ENCODE results near the gene KANSL3.

DNA sequence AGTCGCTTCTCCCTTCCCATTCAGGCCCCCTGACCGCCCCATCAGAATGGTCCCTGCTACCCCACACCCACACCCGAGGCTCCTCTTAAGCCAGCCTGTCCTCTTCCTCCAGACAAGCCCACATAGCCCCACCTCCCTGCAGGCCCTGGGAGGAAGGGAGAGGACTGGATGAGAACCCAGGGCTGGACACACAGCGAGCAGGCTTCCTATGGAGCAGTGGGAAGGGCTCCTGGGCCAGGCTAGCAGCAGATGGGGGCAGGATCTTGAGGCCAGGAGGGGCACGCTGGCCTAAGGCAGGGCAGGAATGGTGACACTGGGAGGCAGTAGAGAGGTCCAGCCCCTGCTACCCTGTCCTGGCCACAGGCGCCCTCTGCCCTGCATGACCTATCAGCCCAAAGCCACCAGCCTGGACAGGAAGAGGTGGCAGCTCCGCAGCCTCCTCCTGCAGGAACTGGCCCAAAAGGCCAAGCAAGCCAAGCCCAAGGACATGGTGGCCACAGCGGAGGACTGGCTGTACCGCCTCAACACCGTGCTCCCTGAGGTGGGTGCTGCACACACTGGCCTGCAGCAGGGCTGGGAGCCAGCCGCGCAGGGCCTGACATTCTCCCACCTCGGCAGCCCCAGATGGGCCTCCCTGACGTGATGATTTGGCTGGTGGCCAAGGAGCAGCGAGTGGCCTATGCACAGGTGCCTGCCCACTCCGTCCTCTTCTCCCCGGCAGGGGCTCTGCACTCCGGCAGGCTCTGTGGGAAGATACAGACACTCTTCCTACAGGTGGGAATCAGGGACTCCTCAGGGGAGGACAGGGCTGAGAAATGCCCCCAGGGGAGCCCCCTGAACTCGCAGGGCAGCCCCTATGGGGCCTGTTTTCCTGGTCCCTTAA lies 47.7 kb upstream of the KANSL3 start:
- no peak for TF ChIP-seq POLR2A (IDR thresholded peaks at IDR 0.05; ENCODE audit: low read depth, low read length)
- TF ChIP-seq, protein P1, sequence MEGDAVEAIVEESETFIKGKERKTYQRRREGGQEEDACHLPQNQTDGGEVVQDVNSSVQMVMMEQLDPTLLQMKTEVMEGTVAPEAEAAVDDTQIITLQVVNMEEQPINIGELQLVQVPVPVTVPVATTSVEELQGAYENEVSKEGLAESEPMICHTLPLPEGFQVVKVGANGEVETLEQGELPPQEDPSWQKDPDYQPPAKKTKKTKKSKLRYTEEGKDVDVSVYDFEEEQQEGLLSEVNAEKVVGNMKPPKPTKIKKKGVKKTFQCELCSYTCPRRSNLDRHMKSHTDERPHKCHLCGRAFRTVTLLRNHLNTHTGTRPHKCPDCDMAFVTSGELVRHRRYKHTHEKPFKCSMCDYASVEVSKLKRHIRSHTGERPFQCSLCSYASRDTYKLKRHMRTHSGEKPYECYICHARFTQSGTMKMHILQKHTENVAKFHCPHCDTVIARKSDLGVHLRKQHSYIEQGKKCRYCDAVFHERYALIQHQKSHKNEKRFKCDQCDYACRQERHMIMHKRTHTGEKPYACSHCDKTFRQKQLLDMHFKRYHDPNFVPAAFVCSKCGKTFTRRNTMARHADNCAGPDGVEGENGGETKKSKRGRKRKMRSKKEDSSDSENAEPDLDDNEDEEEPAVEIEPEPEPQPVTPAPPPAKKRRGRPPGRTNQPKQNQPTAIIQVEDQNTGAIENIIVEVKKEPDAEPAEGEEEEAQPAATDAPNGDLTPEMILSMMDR (IDR thresholded peaks at IDR 0.05; ENCODE audit: extremely low read depth in 1 of 2, insufficient read depth in 1 of 2, low read depth in 1 of 2, low read length in 2 of 2) = no peak

All from endothelial cell of umbilical vein (primary cell).